T-helper 22 cell (primary cell): ENCODE results near the gene CBX3.
A peak's percentile ranks its signal among the peaks of the same experiment; 100 is the strongest.
"Not testable (repeated sequence)": the region's sequence is repeated elsewhere in the genome, so short reads cannot be mapped to it uniquely, and the experiment has no call there.

Experiments used
- DNase-seq: peaks from one replicate; pipeline ENCODE4 v3.0.0-alpha.2; 2020; ENCODE audit warnings: low read depth

CBX3 gene

DNA sequence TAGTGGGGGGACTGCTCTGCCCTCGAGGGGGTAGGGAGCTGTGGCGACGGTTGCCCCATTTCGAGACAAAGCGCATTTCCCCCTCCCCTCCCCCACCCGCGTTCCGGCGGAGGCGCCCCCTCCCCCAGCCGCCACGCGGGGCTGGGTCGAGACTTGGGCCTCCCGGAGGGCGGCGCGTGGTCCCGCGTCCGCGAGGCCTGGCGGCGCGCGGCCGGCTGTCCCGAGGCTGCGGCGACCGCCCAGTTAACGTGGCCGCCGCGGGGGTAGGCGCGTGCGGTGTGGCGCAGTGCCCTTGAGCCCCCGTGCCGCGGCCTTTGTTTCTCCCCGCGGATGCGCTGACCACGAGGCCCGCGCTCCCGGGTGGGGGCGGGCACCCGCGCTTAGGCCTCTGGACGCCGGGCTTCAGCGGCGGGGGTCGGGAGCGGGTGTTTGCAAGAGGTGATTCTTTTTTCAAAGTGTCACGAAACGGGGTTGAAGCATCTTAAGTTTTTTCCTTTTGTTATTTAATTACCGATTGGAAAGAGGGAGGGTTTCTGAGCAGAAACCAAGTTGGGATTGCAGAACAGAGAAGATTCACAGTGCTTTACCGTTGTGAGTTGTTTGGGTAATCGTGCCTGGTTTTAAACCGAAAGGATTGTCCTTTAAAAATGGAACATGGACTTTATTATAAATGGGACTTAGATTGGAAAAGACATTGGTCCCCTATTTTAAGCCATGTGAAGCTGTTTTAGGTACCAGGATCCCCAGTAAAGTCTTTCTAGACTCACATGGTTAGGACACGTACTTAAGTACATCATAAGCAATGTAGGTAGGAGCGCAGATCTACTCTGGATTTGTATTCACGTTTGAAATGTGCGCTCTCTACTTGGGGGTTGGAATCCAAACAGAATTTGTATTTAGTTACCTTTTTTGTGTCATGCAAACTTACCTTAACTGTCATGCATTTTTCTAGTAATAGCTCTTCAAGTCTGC lies 760 bp downstream of the CBX3 start:
- peak; percentile 24 for DNase-seq

DNA sequence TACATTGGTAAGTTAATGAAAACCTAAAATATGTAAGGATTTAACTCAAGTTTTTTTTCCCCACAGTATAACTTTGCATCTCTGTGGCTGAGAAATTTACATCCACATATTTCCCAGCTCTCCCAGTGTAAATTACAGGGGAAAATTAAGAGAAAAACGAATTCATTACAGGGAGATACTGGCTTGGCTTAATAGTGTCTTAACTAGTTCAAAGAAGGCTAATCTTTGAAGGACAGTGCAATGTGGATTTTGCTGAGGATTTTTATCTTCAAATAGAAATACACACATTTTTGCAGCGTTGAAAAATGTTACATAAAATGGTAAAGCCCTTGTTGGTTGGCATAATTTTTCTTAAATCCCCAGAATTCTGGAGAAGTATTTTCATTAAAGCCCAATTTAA lies 1.5 kb downstream of the CBX3 start:
- no peak for DNase-seq

DNA sequence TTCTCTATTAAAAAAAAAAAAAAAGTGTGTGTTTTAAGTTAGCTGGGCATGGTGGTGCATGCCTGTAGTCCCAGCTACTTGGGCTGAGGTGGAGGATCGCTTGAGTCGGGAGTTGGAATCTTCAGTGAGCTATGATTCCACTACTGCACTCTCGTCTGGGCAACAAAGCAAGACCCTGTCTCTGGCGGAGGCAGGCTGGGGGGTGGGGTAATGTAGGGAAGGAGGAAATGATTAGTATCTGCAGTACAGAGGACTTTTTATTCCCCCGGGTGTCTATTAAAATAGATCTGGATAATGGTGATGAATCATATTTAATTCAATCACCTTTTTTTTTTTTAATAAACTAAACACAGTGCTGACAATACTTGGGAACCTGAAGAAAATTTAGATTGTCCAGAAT lies 6.5 kb downstream of the CBX3 start:
- no peak for DNase-seq

DNA sequence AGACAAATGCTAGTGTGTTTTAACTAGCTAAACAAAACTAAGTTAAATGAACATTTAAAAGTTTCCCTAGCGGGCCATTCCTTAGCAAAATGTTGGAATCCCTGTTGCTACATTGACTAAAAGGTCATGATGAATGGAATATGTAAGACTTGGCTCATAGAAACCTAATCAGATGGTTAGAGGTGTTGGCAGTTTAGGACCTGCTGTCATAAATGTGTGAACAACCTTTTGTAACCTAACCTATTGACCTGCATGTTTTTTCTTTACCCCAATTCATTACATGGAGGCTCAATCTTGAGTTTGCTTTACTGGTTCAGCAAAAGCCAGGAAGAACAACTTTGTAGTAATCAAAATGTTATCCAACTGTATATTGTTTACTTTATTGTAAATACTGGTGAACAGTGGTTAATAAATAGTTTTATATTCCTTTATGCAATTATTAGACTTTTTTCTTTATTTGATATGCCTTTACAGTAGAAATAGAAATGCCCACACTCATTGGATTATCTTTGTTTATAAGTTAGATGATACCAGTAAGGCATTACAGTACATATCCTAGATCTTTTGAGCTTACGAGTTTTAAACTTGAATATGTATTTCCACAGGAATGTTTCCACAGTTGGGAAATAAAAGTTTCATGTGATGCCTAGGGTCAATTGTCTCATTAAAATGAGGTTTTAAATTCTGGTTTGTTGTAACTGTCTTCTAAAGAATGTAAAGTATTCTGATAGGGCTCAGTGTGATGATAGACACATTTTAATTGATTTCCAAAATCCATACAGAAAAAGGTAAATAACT lies 11.6 kb downstream of the CBX3 start:
- DNase-seq, result no peak

DNA sequence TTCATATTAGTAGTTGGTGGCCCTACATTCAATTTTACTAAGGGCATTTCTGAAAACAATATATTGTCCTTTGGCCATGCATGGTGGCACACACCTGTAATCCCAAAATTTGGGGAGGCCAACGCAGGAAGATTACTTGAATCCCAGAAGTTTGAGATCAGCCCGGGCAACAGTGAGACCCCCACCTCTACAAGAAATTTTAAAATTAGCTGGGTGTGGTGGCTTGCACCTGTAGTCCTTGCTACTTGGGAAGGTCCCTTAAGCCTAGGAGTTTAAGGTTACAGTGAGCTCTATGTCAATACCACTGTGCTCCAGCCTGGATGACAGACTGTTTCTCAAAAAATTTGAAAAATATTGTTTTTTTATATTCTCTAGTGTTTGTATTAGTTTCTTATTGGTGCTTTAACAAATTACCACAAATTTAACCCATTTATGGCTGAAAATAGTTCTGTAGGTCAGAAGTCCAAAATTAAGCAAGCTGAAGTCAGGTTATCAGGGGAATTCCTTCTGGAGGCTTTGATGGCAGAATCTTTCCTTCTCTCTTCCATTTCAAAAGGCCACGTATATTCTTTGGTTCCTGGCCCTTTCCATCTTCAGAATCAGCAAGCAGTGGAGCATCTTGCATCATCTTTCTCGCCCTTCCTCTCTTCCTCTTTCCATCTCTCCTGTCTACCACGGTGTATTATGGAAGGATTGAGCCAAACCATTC lies 12.4 kb downstream of the CBX3 start:
- DNase-seq, result no peak

DNA sequence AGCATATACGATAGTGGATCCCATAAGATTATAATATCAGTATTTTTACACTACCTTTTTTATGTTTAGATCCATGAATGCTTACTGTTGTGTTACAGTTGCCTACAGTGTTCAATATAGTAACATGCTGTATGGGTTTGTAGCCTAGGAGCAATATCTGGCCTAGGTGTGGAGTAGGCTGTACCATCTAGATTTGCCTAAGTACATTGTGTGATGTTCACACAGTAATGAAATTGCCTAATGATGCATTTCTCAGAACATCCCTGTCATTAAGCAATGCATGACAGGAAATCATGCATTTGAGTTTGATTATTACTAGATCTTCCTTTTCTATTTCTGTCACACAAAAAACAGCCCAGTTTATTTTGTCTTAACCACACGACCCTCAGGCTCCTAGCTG lies 14.5 kb downstream of the CBX3 start:
- DNase-seq, result no peak

DNA sequence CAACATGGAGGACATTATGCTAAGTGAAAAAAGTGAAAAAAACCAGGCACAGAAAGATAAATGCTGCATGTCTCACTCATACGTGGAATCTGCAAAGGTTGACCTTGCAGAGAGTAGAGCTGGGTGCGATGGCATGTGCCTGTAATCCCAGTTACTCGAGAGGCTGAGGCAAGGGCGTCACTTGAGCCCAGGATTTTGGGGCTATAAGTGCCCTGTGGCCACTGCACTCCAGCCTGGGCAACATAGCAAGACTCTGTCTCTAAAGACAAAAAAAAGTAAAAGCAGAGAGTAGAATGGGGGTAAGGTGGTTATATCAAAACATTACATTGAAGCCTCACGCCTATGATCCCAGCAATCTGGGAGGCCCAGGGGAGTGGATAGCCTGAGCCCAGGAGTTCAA lies 22.8 kb downstream of the CBX3 start:
- DNase-seq, result no peak

DNA sequence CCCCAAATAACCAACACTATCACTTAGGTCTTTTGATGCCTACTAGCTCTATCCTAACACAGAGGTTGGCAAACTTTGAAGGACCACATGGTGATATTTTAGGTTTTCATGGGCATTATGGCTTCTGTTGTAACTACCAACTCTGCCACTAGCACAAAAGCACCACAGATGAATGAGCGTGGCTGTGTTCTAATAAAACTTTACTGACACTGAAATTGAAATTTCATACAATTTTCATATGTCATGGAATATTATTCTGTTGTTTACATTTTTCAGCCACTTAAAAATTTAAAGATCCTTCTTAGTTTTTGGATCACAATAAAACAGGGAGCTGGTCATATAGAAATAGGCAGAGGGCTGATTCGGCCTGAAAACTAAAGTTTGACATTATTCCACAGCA lies 26.4 kb downstream of the CBX3 start:
- no peak for DNase-seq

DNA sequence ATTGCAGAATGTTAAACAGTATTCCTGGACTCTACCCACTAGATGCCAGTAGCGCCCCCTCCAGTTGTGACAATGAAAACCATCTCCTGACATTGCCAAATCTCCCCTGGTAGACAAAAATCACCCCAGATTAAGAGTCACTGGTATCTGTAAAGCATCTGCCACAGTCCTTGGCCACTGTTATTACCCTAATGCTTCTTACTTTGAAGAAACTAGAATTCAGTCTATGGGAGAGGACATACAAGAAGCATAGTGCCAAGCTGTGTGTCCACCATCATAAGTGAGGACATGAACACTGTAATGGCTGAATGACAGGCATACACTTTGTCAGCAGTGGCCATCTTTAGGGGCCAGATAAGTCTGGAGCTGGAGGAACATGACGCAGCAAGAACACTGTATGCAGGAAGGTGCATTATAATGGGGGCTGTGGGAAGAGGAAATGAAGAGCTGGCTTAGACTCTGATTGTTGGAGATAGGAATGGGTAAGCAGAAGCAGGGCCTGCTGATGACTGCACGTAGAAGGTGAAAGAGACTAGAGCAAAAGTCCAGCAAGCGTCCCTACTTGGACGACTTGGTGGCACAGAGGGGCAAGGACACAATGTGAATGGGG lies 32.5 kb downstream of the CBX3 start:
- no peak for DNase-seq

DNA sequence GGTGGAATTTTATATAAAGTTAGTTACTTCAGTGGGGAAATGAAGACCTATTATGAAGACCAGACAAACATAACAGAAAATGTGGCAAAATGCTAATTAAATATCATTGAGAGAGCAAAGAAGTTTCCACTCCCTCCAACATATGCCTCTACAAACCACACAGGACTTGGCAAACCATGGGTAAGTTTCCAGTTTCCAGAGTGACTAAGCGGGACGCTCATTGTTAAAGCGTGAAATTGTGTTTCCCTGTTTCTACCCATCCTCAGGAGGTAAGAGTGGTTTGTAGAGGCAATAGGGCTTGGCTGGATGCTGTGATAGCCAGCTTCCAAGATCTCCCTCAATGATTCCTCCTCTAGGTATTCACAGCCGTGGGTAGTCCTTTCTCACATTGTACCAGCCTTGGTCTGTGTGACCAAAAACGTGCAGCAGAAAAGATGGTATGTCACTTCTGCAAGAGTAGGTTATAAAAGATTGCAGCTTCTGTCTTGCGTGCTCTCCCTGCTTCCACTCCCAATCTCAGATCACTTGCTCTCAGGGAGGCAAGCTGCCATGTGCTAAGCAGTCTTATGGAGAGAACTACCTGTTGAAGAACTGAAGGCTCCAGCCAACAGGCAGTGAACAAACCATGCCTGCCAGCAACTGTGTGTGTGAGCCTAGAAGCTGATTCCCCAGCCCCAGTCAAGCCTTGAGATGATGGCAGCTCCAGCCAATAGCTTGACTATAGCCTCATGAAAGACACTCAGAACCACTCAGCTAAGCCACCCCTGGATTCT lies 35.7 kb downstream of the CBX3 start:
- no peak for DNase-seq

DNA sequence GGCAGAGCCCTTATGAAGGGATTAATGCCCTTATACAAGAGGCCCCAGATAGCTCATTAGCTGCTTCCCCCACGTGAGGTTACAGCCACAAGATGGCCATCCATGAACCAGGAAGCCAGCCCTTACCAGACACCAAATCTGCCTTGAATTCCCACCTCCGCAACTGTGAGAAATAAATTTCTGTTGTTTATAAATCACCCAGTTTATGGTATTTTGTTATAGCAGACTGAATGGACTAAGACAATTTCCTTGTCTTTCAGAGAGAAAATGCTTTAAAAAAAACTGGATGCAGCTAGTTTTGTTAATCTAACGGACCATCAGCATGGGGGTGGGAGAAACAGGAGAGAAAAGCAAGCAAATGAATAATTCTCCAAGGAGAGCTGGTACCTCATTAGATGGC lies 36.5 kb downstream of the CBX3 start:
- DNase-seq, result no peak

DNA sequence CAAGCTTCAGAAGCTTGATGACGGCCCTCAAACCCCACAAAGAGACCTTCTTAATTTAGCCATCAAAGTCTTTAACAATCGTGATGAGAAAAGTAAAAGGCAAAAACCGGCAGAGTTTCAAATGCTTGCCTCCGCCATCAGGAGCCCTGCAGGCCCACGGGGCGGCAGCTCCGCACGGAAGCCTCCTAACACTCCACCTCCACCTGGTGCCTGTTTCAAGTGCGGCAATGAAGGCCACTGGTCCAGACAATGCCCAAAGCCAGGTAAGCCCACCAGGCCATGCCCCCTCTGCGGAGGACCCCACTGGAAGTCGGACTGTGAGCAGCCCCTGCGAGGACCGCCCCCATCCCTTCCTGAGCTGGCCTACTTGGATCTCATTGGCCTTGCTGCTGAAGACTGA lies 43.6 kb downstream of the CBX3 start:
- DNase-seq, result no peak

DNA sequence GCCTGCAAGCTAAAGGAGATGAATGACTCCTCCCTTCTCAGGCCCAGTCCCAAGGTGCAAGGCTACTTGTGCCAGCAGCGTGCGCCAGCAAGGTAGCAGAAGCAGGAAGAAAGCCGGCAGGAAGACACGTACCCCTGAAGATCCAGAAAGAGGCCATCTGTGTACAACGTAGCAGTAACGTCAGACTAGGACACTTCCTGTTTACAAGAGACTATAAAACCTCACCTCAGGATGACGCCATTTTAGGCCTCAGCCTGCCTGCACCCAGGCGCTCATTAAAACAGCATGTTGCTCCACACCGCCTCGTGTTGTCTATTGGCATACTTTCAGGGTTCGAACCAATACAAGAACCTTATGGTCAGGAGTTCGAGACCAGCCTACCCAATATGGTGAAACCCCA lies 48.7 kb downstream of the CBX3 start:
- no peak for DNase-seq

DNA sequence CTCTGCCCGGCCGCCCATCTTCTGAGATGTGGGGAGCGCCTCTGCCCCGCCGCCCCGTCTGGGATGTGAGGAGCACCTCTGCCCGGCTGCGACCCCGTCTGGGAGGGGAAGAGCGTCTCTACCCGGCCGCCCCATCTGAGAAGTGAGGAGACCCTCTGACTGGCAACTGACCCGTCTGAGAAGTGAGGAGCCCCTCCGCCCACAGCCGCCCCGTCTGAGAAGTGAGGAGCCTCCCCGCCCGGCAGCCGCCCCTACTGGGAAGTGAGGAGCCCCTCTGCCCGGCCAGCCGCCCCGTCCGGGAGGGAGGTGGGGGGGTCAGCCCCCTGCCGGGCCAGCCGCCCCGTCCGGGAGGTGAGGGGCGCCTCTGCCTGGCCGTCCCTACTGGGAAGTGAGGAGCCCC lies 60.3 kb downstream of the CBX3 start:
- DNase-seq, result not testable (repeated sequence)
